ENCODE data around the gene PPOX.

Gene PPOX

GRCh38 chr1:161177112-161177935 is 11.1 kb downstream of the PPOX start, which contains the start of gene B4GALT3:
Gene B4GALT3 (minus strand): TSS chr1:161177507. CDS start chr1:161176060, 1,447 bp downstream.
- Histone ChIP-seq H3K27me3 (replicated peaks; ENCODE audit: control insufficient read depth, insufficient read depth, low read length) (no peaks in the 10 kb centered on the region), H3K4me3 (ENCODE audit: low read length) (peak within 1 kb of the TSS; percentile 92), H3K9me3 (ENCODE audit: control insufficient read depth, low read length) (no peaks in the 10 kb centered on the region), H3K9ac (ENCODE audit: low read length) (peak within 1 kb of the TSS; percentile 94), H3K36me3 (ENCODE audit: control insufficient read depth, insufficient read depth, low read length, severe bottlenecking) (peaks cover 25% of the 10 kb centered on the region), H3K4me1 (ENCODE audit: control insufficient read depth, insufficient read depth, low read length) (peaks cover 39% of the 10 kb centered on the region)
- DNase-seq (ENCODE audit: low read depth) = peak; percentile 94

DNA sequence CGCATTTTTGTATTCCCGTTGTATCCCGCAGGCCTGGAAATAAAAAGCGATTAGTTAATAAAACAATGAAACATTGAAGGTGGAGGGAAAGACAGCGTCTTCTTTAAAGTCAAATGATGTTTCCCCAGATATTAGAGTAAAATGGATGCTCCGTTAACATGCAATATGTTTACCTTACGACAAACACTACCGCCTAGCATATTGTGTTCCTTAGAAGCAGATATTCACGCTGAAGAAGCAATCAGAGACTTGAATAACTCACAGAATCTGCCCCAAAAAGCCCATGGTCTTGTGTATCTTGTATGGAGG is 11.7 kb downstream of the PPOX start:
- H3K4me3 ChIP-seq (ENCODE audit: low read length) = peak overlapping the region; percentile 92
- H3K36me3 ChIP-seq (ENCODE audit: control insufficient read depth, insufficient read depth, low read length, severe bottlenecking) = peaks cover 25% of the 10 kb centered on the region
- peak overlapping the region; percentile 94 for H3K9ac ChIP-seq (ENCODE audit: low read length)
- peaks cover 39% of the 10 kb centered on the region for H3K4me1 ChIP-seq (ENCODE audit: control insufficient read depth, insufficient read depth, low read length)
- no peak for DNase-seq (ENCODE audit: low read depth)
- no peaks in the 10 kb centered on the region for H3K9me3 ChIP-seq (ENCODE audit: control insufficient read depth, low read length)
- no peaks in the 10 kb centered on the region for H3K27me3 ChIP-seq (replicated peaks; ENCODE audit: control insufficient read depth, insufficient read depth, low read length)

DNA sequence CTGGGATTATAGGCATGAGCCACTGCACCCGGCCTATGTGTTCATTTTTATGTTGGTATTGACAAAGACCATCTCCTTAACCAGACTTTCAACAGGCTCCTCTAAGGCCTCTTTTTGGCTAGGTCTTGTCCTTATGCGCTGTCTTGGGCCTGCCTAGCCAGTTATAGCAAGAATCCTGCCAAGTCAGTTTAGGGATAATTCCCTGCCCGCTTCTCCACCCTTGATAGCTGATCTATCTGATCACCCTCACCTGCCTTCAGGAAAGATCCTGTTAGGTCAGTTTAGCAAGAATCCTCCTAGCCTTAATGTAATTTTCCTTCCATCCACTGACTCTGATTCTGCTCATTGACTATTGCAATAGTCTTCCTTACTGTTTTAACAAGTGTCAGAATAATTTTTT is 13.5 kb downstream of the PPOX start:
- DNase-seq (ENCODE audit: low read depth) = no peak
- no peak overlapping the region for H3K4me3 ChIP-seq (ENCODE audit: low read length)
- H3K27me3 ChIP-seq (replicated peaks; ENCODE audit: control insufficient read depth, insufficient read depth, low read length) = no peaks in the 10 kb centered on the region
- H3K4me1 ChIP-seq (ENCODE audit: control insufficient read depth, insufficient read depth, low read length) = peaks cover 31% of the 10 kb centered on the region
- H3K9me3 ChIP-seq (ENCODE audit: control insufficient read depth, low read length) = no peaks in the 10 kb centered on the region
- H3K9ac ChIP-seq (ENCODE audit: low read length) = no peak overlapping the region
- peaks cover 13% of the 10 kb centered on the region for H3K36me3 ChIP-seq (ENCODE audit: control insufficient read depth, insufficient read depth, low read length, severe bottlenecking)

- H3K4me1 ChIP-seq (ENCODE audit: control insufficient read depth, insufficient read depth, low read length) = peaks cover 35% of the 10 kb centered on the region
- peak; percentile 34 for DNase-seq (ENCODE audit: low read depth)
- H3K27me3 ChIP-seq (replicated peaks; ENCODE audit: control insufficient read depth, insufficient read depth, low read length) = no peaks in the 10 kb centered on the region
- no peak overlapping the region for H3K4me3 ChIP-seq (ENCODE audit: low read length)
- H3K9me3 ChIP-seq (ENCODE audit: control insufficient read depth, low read length) = no peaks in the 10 kb centered on the region
- peaks cover 3% of the 10 kb centered on the region for H3K36me3 ChIP-seq (ENCODE audit: control insufficient read depth, insufficient read depth, low read length, severe bottlenecking)
- no peak overlapping the region for H3K9ac ChIP-seq (ENCODE audit: low read length)
These were observed 14.4 kb downstream of the PPOX start for GRCh38 chr1:161180639-161181038.

DNA sequence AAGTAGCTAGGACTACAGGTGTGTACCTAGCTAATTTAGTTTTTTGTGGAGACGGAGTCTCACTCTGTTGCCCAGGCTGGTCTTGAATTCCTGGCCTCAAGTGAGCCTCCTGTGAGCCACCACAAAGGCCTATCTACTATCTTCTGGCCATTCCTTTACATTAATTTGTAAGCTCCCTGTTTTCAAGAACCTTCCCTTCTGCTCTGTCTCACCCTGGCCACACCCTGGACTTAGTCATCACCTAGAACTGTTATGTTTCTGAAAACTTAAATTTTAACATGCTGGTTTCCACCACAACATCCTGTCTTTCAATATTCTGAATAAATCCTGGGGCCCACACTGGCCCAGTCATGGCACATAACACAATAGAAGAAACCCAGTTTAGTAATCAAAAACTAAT is 16.0 kb downstream of the PPOX start:
- no peaks in the 10 kb centered on the region for H3K36me3 ChIP-seq (ENCODE audit: control insufficient read depth, insufficient read depth, low read length, severe bottlenecking)
- no peak overlapping the region for H3K4me3 ChIP-seq (ENCODE audit: low read length)
- no peaks in the 10 kb centered on the region for H3K27me3 ChIP-seq (replicated peaks; ENCODE audit: control insufficient read depth, insufficient read depth, low read length)
- peak overlapping the region; percentile 27 for H3K9ac ChIP-seq (ENCODE audit: low read length)
- H3K9me3 ChIP-seq (ENCODE audit: control insufficient read depth, low read length) = no peaks in the 10 kb centered on the region
- H3K4me1 ChIP-seq (ENCODE audit: control insufficient read depth, insufficient read depth, low read length) = peaks cover 32% of the 10 kb centered on the region
- no peak for DNase-seq (ENCODE audit: low read depth)

GRCh38 chr1:161185282-161185682 is 19.1 kb downstream of the PPOX start:
- no peaks in the 10 kb centered on the region for H3K27me3 ChIP-seq (replicated peaks; ENCODE audit: control insufficient read depth, insufficient read depth, low read length)
- H3K9ac ChIP-seq (ENCODE audit: low read length) = peak overlapping the region; percentile 69
- peak overlapping the region; percentile 54 for H3K4me3 ChIP-seq (ENCODE audit: low read length)
- no peaks in the 10 kb centered on the region for H3K9me3 ChIP-seq (ENCODE audit: control insufficient read depth, low read length)
- peaks cover 42% of the 10 kb centered on the region for H3K4me1 ChIP-seq (ENCODE audit: control insufficient read depth, insufficient read depth, low read length)
- no peak for DNase-seq (ENCODE audit: low read depth)
- no peaks in the 10 kb centered on the region for H3K36me3 ChIP-seq (ENCODE audit: control insufficient read depth, insufficient read depth, low read length, severe bottlenecking)

GRCh38 chr1:161185732-161186311 is 19.6 kb downstream of the PPOX start:
- H3K9ac ChIP-seq (ENCODE audit: low read length) = peak overlapping the region; percentile 69
- H3K9me3 ChIP-seq (ENCODE audit: control insufficient read depth, low read length) = no peaks in the 10 kb centered on the region
- no peaks in the 10 kb centered on the region for H3K27me3 ChIP-seq (replicated peaks; ENCODE audit: control insufficient read depth, insufficient read depth, low read length)
- H3K4me3 ChIP-seq (ENCODE audit: low read length) = peak overlapping the region; percentile 54
- no peaks in the 10 kb centered on the region for H3K36me3 ChIP-seq (ENCODE audit: control insufficient read depth, insufficient read depth, low read length, severe bottlenecking)
- no peak for DNase-seq (ENCODE audit: low read depth)
- H3K4me1 ChIP-seq (ENCODE audit: control insufficient read depth, insufficient read depth, low read length) = peaks cover 44% of the 10 kb centered on the region

GRCh38 chr1:161187311-161187710 is 21.1 kb downstream of the PPOX start:
- Histone ChIP-seq H3K9ac (ENCODE audit: low read length) (no peak overlapping the region), H3K9me3 (ENCODE audit: control insufficient read depth, low read length) (no peaks in the 10 kb centered on the region), H3K36me3 (ENCODE audit: control insufficient read depth, insufficient read depth, low read length, severe bottlenecking) (peaks cover 14% of the 10 kb centered on the region), H3K27me3 (replicated peaks; ENCODE audit: control insufficient read depth, insufficient read depth, low read length) (no peaks in the 10 kb centered on the region), H3K4me1 (ENCODE audit: control insufficient read depth, insufficient read depth, low read length) (peaks cover 48% of the 10 kb centered on the region), H3K4me3 (ENCODE audit: low read length) (no peak overlapping the region)
- DNase-seq (ENCODE audit: low read depth) = no peak

GRCh38 chr1:161188381-161188780 is 22.2 kb downstream of the PPOX start:
- H3K9ac ChIP-seq (ENCODE audit: low read length) = peak overlapping the region; percentile 45
- H3K4me3 ChIP-seq (ENCODE audit: low read length) = no peak overlapping the region
- DNase-seq (ENCODE audit: low read depth) = no peak
- H3K36me3 ChIP-seq (ENCODE audit: control insufficient read depth, insufficient read depth, low read length, severe bottlenecking) = peaks cover 21% of the 10 kb centered on the region
- peaks cover 52% of the 10 kb centered on the region for H3K4me1 ChIP-seq (ENCODE audit: control insufficient read depth, insufficient read depth, low read length)
- no peaks in the 10 kb centered on the region for H3K9me3 ChIP-seq (ENCODE audit: control insufficient read depth, low read length)
- H3K27me3 ChIP-seq (replicated peaks; ENCODE audit: control insufficient read depth, insufficient read depth, low read length) = no peaks in the 10 kb centered on the region

- peak; percentile 80 for DNase-seq (ENCODE audit: low read depth)
- Histone ChIP-seq H3K9ac (ENCODE audit: low read length) (peak overlapping the region; percentile 62), H3K9me3 (ENCODE audit: control insufficient read depth, low read length) (no peaks in the 10 kb centered on the region), H3K27me3 (replicated peaks; ENCODE audit: control insufficient read depth, insufficient read depth, low read length) (no peaks in the 10 kb centered on the region), H3K4me1 (ENCODE audit: control insufficient read depth, insufficient read depth, low read length) (peaks cover 58% of the 10 kb centered on the region), H3K36me3 (ENCODE audit: control insufficient read depth, insufficient read depth, low read length, severe bottlenecking) (peaks cover 21% of the 10 kb centered on the region), H3K4me3 (ENCODE audit: low read length) (peak overlapping the region; percentile 28)
These were observed 22.8 kb downstream of the PPOX start for GRCh38 chr1:161189036-161189435.

DNA sequence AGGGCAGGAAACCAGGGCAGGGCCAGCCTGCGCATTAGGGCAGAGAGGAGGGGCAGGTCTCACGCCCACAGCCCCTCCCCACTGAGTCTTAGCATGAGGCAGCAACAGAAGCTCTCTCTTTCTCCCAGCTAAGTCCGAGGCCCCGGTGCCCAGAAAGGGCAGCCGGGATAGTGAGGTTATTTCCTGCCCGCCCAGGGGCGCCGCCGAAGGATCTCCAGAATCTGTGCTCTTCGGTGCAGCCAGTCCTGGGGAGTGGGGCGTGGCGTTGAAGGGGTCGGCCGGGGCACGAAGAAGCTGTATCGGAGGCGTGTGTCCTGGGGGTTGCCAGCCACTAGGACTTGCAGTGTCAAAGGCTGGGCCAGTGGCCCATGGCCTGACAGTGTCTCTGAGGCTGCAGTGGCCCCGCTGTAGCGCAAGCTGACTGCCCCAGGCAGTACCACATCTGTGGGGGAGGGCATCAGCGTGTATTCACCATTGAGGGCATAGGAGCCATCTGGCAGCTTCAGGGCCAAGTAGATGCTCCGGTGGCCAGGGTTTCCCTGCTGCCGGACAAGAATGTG is 24.8 kb downstream of the PPOX start:
- Histone ChIP-seq H3K9ac (ENCODE audit: low read length) (peak overlapping the region; percentile 62), H3K36me3 (ENCODE audit: control insufficient read depth, insufficient read depth, low read length, severe bottlenecking) (peaks cover 36% of the 10 kb centered on the region), H3K27me3 (replicated peaks; ENCODE audit: control insufficient read depth, insufficient read depth, low read length) (no peaks in the 10 kb centered on the region), H3K9me3 (ENCODE audit: control insufficient read depth, low read length) (no peaks in the 10 kb centered on the region), H3K4me1 (ENCODE audit: control insufficient read depth, insufficient read depth, low read length) (peaks cover 68% of the 10 kb centered on the region), H3K4me3 (ENCODE audit: low read length) (no peak overlapping the region)
- DNase-seq (ENCODE audit: low read depth) = no peak
